Measurements from ENCODE around the gene LGR4.
"Not testable (repeated sequence)": the region's sequence is repeated elsewhere in the genome, so short reads cannot be mapped to it uniquely, and the experiment has no call there.

LGR4 gene

GRCh38 chr11:27456140-27456794 is 16.3 kb downstream of the LGR4 start:
- DNase-seq = no peak

- no peak for DNase-seq
Measured at GRCh38 chr11:27455667-27456066, 16.9 kb downstream of the LGR4 start.

GRCh38 chr11:27453701-27454100 is 18.9 kb downstream of the LGR4 start:
- DNase-seq = no peak

- DNase-seq = no peak
Measured at GRCh38 chr11:27452147-27452546, 20.4 kb downstream of the LGR4 start.

- DNase-seq = no peak
Measured at GRCh38 chr11:27451244-27451965, 21.2 kb downstream of the LGR4 start.

GRCh38 chr11:27448184-27448540 is 24.4 kb downstream of the LGR4 start:
- DNase-seq = not testable (repeated sequence)

GRCh38 chr11:27447288-27448183 is 25.1 kb downstream of the LGR4 start:
- DNase-seq = no peak

GRCh38 chr11:27445625-27446024 is 27.0 kb downstream of the LGR4 start:
- no peak for DNase-seq

GRCh38 chr11:27444801-27445215 is 27.8 kb downstream of the LGR4 start:
- DNase-seq = no peak

- DNase-seq = no peak
Measured at GRCh38 chr11:27443746-27444507, 28.7 kb downstream of the LGR4 start.

- no peak for DNase-seq
Measured at GRCh38 chr11:27443227-27443626, 29.4 kb downstream of the LGR4 start.

GRCh38 chr11:27440090-27440489 is 32.5 kb downstream of the LGR4 start:
- no peak for DNase-seq

- DNase-seq = no peak
Measured at GRCh38 chr11:27438595-27438981, 34.0 kb downstream of the LGR4 start.

- no peak for DNase-seq
Measured at GRCh38 chr11:27437829-27438594, 34.6 kb downstream of the LGR4 start.

- DNase-seq = no peak
Measured at GRCh38 chr11:27436916-27437315, 35.7 kb downstream of the LGR4 start.

- DNase-seq = no peak
Measured at GRCh38 chr11:27433742-27434141, 38.8 kb downstream of the LGR4 start.

- no peak for DNase-seq
Measured at GRCh38 chr11:27431808-27432207, 40.8 kb downstream of the LGR4 start.

- DNase-seq = no peak
Measured at GRCh38 chr11:27429761-27430393, 42.7 kb downstream of the LGR4 start.

GRCh38 chr11:27427183-27427980 is 45.2 kb downstream of the LGR4 start:
- DNase-seq = no peak

- DNase-seq = no peak
Measured at GRCh38 chr11:27425814-27426213, 46.8 kb downstream of the LGR4 start.

- no peak for DNase-seq
Measured at GRCh38 chr11:27423125-27423524, 49.5 kb downstream of the LGR4 start.
